Measurements from ENCODE around the gene ESR1.
"Not testable (repeated sequence)": the region's sequence is repeated elsewhere in the genome, so short reads cannot be mapped to it uniquely, and the experiment has no call there.

The ESR1 gene

GRCh38 chr6:151959086-151959485 lies 151.6 kb downstream of the ESR1 start:
- Histone ChIP-seq H3K79me2 (no peaks in the 10 kb centered on the region), H3K9ac (no peak overlapping the region), H3K36me3 (ENCODE audit: control insufficient read depth, insufficient read depth, low read length) (no peaks in the 10 kb centered on the region), H3K4me2 (ENCODE audit: low read length) (no peak overlapping the region), H3K27ac (no peak overlapping the region), H3K9me3 (ENCODE audit: control insufficient read depth, low read length) (no peaks in the 10 kb centered on the region), H3K4me1 (no peaks in the 10 kb centered on the region), H3K27me3 (ENCODE audit: control insufficient read depth, insufficient read depth, low read length) (no peaks in the 10 kb centered on the region), H3K4me3 (ENCODE audit: low read depth, low read length) (no peak overlapping the region), H2AFZ (no peak overlapping the region)
- TF ChIP-seq CTCF (IDR thresholded peaks at IDR 0.05), result no peak

DNA sequence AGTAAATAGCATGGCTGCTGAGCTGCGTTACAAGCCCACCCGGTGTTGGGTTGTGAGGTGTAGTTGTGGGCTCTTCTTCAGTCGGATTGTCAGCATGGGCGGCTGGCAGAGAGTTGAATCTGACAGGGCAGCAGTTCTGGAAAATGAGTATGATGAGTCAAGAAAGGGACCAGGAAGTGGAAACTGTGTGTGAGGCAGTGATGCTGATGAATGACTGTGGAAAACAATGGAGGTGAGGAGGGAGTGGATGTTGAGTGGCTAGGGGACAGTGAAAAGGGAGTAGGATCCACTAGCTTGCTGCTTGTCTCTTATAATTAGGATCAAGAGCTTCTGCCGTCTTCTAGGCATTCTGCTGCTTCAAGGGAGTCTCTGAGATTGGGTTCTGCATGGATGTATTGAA lies 154.3 kb downstream of the ESR1 start:
- H3K4me1 ChIP-seq, result no peaks in the 10 kb centered on the region
- no peak overlapping the region for H3K4me2 ChIP-seq (ENCODE audit: low read length)
- no peak overlapping the region for H3K9ac ChIP-seq
- TF ChIP-seq CTCF (IDR thresholded peaks at IDR 0.05), result no peak
- H3K4me3 ChIP-seq (ENCODE audit: low read depth, low read length), result no peak overlapping the region
- no peaks in the 10 kb centered on the region for H3K36me3 ChIP-seq (ENCODE audit: control insufficient read depth, insufficient read depth, low read length)
- no peak overlapping the region for H2AFZ ChIP-seq
- H3K27me3 ChIP-seq (ENCODE audit: control insufficient read depth, insufficient read depth, low read length), result no peaks in the 10 kb centered on the region
- H3K9me3 ChIP-seq (ENCODE audit: control insufficient read depth, low read length), result no peaks in the 10 kb centered on the region
- H3K27ac ChIP-seq, result no peak overlapping the region
- no peaks in the 10 kb centered on the region for H3K79me2 ChIP-seq

DNA sequence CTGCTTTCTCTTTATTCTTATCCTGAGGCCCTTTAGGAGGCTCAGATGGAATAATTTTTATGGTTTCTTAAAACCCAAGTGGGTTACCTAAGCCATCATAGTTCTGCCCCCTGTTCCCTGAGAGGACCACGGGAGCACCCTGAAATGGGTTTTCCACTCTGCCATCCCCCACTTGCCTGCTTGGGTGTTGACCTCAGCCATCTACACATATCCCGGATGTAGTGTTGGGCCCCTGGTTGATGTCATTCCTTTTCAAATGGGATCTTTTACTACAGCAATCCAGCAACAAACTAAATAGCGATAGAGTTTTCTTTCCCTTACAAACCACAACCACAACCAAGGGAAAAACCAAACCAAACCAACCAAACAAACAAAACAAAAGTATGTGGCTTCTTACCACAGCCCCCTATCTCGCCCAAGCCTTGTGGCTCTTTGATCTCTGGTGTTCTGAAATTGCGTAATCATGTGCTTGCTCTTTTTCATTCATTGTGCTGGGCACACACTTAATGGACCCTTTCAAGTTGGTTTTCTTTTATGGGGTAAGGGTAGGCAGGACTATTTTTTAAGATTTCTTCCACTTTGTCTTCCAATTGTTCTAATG lies 154.9 kb downstream of the ESR1 start:
- Histone ChIP-seq H3K27me3 (ENCODE audit: control insufficient read depth, insufficient read depth, low read length) (no peaks in the 10 kb centered on the region), H3K4me2 (ENCODE audit: low read length) (no peak overlapping the region), H3K36me3 (ENCODE audit: control insufficient read depth, insufficient read depth, low read length) (no peaks in the 10 kb centered on the region), H3K27ac (no peak overlapping the region), H2AFZ (no peak overlapping the region), H3K4me1 (no peaks in the 10 kb centered on the region), H3K9ac (no peak overlapping the region), H3K79me2 (no peaks in the 10 kb centered on the region), H3K4me3 (ENCODE audit: low read depth, low read length) (no peak overlapping the region), H3K9me3 (ENCODE audit: control insufficient read depth, low read length) (no peaks in the 10 kb centered on the region)
- no peak for TF ChIP-seq CTCF (IDR thresholded peaks at IDR 0.05)

GRCh38 chr6:151963001-151963400 lies 155.5 kb downstream of the ESR1 start:
- Histone ChIP-seq H3K9me3 (ENCODE audit: control insufficient read depth, low read length) (no peaks in the 10 kb centered on the region), H3K4me1 (no peaks in the 10 kb centered on the region), H3K4me2 (ENCODE audit: low read length) (no peak overlapping the region), H3K27me3 (ENCODE audit: control insufficient read depth, insufficient read depth, low read length) (no peaks in the 10 kb centered on the region), H3K9ac (no peak overlapping the region), H3K4me3 (ENCODE audit: low read depth, low read length) (no peak overlapping the region), H3K79me2 (no peaks in the 10 kb centered on the region), H2AFZ (no peak overlapping the region), H3K36me3 (ENCODE audit: control insufficient read depth, insufficient read depth, low read length) (no peaks in the 10 kb centered on the region), H3K27ac (no peak overlapping the region)
- TF ChIP-seq CTCF (IDR thresholded peaks at IDR 0.05), result no peak

DNA sequence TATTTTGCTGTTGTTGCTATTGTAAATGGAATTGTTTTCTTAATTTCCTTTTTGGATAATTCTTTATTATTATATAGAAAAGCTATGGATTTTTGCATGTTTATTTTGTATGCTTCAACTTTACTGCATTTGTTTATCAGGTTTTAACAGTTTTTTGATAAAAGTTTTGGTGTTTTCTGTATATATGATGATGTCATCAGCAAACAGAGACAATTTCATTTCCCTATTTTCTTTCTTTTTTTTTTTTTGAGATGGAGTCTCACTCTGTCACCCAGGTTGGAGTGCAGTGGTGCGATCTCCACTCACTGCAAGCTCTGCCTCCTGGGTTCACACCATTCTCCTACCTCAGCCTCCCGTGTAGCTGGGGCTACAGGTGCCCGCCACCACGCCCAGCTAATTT lies 156.9 kb downstream of the ESR1 start:
- not testable (repeated sequence) for H3K27me3 ChIP-seq (ENCODE audit: control insufficient read depth, insufficient read depth, low read length); H3K36me3 ChIP-seq (ENCODE audit: control insufficient read depth, insufficient read depth, low read length); H3K9ac ChIP-seq; H3K27ac ChIP-seq; H3K4me2 ChIP-seq (ENCODE audit: low read length); H3K9me3 ChIP-seq (ENCODE audit: control insufficient read depth, low read length); H2AFZ ChIP-seq; H3K4me1 ChIP-seq; H3K4me3 ChIP-seq (ENCODE audit: low read depth, low read length); H3K79me2 ChIP-seq
